Stimulated activated CD4-positive, alpha-beta T cell treated with anti-CD3 and anti-CD28 coated beads, Interleukin-4, amount 100 ng/mL, for 48 hours (primary cell): ENCODE results near the gene CRIM1.

Experiments
- DNase-seq, 2 donors: peaks; one replicate each; pipeline ENCODE4 v3.0.0-alpha.2; 2020; ENCODE audit warnings: low read depth in 2 of 2

The CRIM1 gene

GRCh38 chr2:36453652-36454051 is 98.1 kb downstream of the CRIM1 start:
- no peak for DNase-seq

GRCh38 chr2:36455011-36455410 is 99.4 kb downstream of the CRIM1 start:
- DNase-seq, result no peak

GRCh38 chr2:36455788-36456187 is 100.2 kb downstream of the CRIM1 start:
- no peak for DNase-seq

GRCh38 chr2:36456227-36457175 is 100.9 kb downstream of the CRIM1 start:
- DNase-seq, result no peak

GRCh38 chr2:36458106-36458505 is 102.5 kb downstream of the CRIM1 start:
- no peak for DNase-seq

- DNase-seq, result no peak
Measured at GRCh38 chr2:36459725-36460137, 104.2 kb downstream of the CRIM1 start.

- DNase-seq, result no peak
Measured at GRCh38 chr2:36461039-36461681, 105.6 kb downstream of the CRIM1 start.

- no peak for DNase-seq
Measured at GRCh38 chr2:36462311-36462935, 106.8 kb downstream of the CRIM1 start.

- DNase-seq, result no peak
Measured at GRCh38 chr2:36463365-36463764, 107.8 kb downstream of the CRIM1 start.

GRCh38 chr2:36464006-36464721 is 108.6 kb downstream of the CRIM1 start:
- no peak for DNase-seq

- no peak for DNase-seq
Measured at GRCh38 chr2:36466135-36466534, 110.6 kb downstream of the CRIM1 start.

GRCh38 chr2:36468463-36469105 is 113.0 kb downstream of the CRIM1 start:
- no peak for DNase-seq

- no peak for DNase-seq
Measured at GRCh38 chr2:36469106-36469477, 113.5 kb downstream of the CRIM1 start.

GRCh38 chr2:36469710-36470109 is 114.1 kb downstream of the CRIM1 start:
- DNase-seq, result no peak

GRCh38 chr2:36473230-36473629 is 117.7 kb downstream of the CRIM1 start:
- DNase-seq, result no peak

- DNase-seq, result no peak
Measured at GRCh38 chr2:36476411-36476810, 120.8 kb downstream of the CRIM1 start.

- no peak for DNase-seq
Measured at GRCh38 chr2:36477315-36477714, 121.7 kb downstream of the CRIM1 start.

GRCh38 chr2:36477746-36478145 is 122.2 kb downstream of the CRIM1 start:
- no peak for DNase-seq

GRCh38 chr2:36478332-36478738 is 122.8 kb downstream of the CRIM1 start:
- DNase-seq, result no peak

GRCh38 chr2:36478999-36479398 is 123.4 kb downstream of the CRIM1 start:
- no peak for DNase-seq

- DNase-seq, result no peak
Measured at GRCh38 chr2:36479406-36479805, 123.8 kb downstream of the CRIM1 start.
